ENCODE measurements around the gene ADD2.

GRCh38 chr2:70658476-70658875 is 109.5 kb downstream of the ADD2 start:
- TF ChIP-seq, protein P1, sequence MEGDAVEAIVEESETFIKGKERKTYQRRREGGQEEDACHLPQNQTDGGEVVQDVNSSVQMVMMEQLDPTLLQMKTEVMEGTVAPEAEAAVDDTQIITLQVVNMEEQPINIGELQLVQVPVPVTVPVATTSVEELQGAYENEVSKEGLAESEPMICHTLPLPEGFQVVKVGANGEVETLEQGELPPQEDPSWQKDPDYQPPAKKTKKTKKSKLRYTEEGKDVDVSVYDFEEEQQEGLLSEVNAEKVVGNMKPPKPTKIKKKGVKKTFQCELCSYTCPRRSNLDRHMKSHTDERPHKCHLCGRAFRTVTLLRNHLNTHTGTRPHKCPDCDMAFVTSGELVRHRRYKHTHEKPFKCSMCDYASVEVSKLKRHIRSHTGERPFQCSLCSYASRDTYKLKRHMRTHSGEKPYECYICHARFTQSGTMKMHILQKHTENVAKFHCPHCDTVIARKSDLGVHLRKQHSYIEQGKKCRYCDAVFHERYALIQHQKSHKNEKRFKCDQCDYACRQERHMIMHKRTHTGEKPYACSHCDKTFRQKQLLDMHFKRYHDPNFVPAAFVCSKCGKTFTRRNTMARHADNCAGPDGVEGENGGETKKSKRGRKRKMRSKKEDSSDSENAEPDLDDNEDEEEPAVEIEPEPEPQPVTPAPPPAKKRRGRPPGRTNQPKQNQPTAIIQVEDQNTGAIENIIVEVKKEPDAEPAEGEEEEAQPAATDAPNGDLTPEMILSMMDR (IDR thresholded peaks at IDR 0.05; ENCODE audit: insufficient read depth, low read depth, low read length), result no peak
- TF ChIP-seq EZH2 (IDR thresholded peaks at IDR 0.05; ENCODE audit: insufficient read depth, low read length), result no peak
